ENCODE measurements around the gene ATCAY. TPM values are rescaled to one million over a fixed set of nuclear protein-coding genes. Genes with fewer than 3 reads are reported as not detected.
"Not testable (repeated sequence)": the region's sequence is repeated elsewhere in the genome, so short reads cannot be mapped to it uniquely, and the experiment has no call there.

Gene ATCAY
- total RNA-seq, 1 experiment from 2014 or later: not detected

- in situ Hi-C loops (cut with HindIII; ENCODE audit: low pct_unique_long_range_greater_than_20kb, low sequenced_read_pairs): no loop called here
- DNase-seq (ENCODE audit: low read depth): no peak
Measured at GRCh38 chr19:3932931-3933810, 52.7 kb downstream of the ATCAY start, which contains the start of gene NMRK2. Gene NMRK2 (plus strand): TSS chr19:3933069. CDS start chr19:3933672, 603 bp downstream.

GRCh38 chr19:3936506-3937442 is 56.3 kb downstream of the ATCAY start:
- in situ Hi-C loops (cut with HindIII; ENCODE audit: low pct_unique_long_range_greater_than_20kb, low sequenced_read_pairs): no loop called here
- no peak for DNase-seq (ENCODE audit: low read depth)

GRCh38 chr19:3938300-3938950 is 57.9 kb downstream of the ATCAY start:
- DNase-seq (ENCODE audit: low read depth); in situ Hi-C loops (cut with HindIII; ENCODE audit: low pct_unique_long_range_greater_than_20kb, low sequenced_read_pairs): not testable (repeated sequence)

- no peak for DNase-seq (ENCODE audit: low read depth)
- in situ Hi-C loops (cut with HindIII; ENCODE audit: low pct_unique_long_range_greater_than_20kb, low sequenced_read_pairs): no loop called here
Measured at GRCh38 chr19:3942790-3943409, 62.4 kb downstream of the ATCAY start.

- no peak for DNase-seq (ENCODE audit: low read depth)
- in situ Hi-C loops (cut with HindIII; ENCODE audit: low pct_unique_long_range_greater_than_20kb, low sequenced_read_pairs): no loop called here
Measured at GRCh38 chr19:3944018-3944721, 63.7 kb downstream of the ATCAY start.

GRCh38 chr19:3945838-3946237 is 65.4 kb downstream of the ATCAY start:
- in situ Hi-C loops (cut with HindIII; ENCODE audit: low pct_unique_long_range_greater_than_20kb, low sequenced_read_pairs): no loop called here

GRCh38 chr19:3947316-3947933 is 66.9 kb downstream of the ATCAY start:
- in situ Hi-C loops (cut with HindIII; ENCODE audit: low pct_unique_long_range_greater_than_20kb, low sequenced_read_pairs); DNase-seq (ENCODE audit: low read depth): not testable (repeated sequence)

More at GRCh38 chr19:3945838-3946237, 65.4 kb downstream of the ATCAY start:
- no peak for DNase-seq (ENCODE audit: low read depth)

GRCh38 chr19:3949294-3949693 is 68.8 kb downstream of the ATCAY start:
- no peak for DNase-seq (ENCODE audit: low read depth)
- in situ Hi-C loops (cut with HindIII; ENCODE audit: low pct_unique_long_range_greater_than_20kb, low sequenced_read_pairs): no loop called here

GRCh38 chr19:3949997-3950859 is 69.7 kb downstream of the ATCAY start:
- in situ Hi-C loops (cut with HindIII; ENCODE audit: low pct_unique_long_range_greater_than_20kb, low sequenced_read_pairs): no loop called here
- DNase-seq (ENCODE audit: low read depth): no peak

GRCh38 chr19:3950871-3951861 is 70.7 kb downstream of the ATCAY start:
- no peak for DNase-seq (ENCODE audit: low read depth)
- in situ Hi-C loops (cut with HindIII; ENCODE audit: low pct_unique_long_range_greater_than_20kb, low sequenced_read_pairs): no loop called here

- DNase-seq (ENCODE audit: low read depth); in situ Hi-C loops (cut with HindIII; ENCODE audit: low pct_unique_long_range_greater_than_20kb, low sequenced_read_pairs): not testable (repeated sequence)
Measured at GRCh38 chr19:3952755-3953276, 72.3 kb downstream of the ATCAY start.

GRCh38 chr19:3954107-3954506 is 73.6 kb downstream of the ATCAY start:
- no peak for DNase-seq (ENCODE audit: low read depth)
- in situ Hi-C loops (cut with HindIII; ENCODE audit: low pct_unique_long_range_greater_than_20kb, low sequenced_read_pairs): no loop called here

- DNase-seq (ENCODE audit: low read depth); in situ Hi-C loops (cut with HindIII; ENCODE audit: low pct_unique_long_range_greater_than_20kb, low sequenced_read_pairs): not testable (repeated sequence)
Measured at GRCh38 chr19:3955276-3955675, 74.8 kb downstream of the ATCAY start.

GRCh38 chr19:3955688-3956087 is 75.2 kb downstream of the ATCAY start:
- in situ Hi-C loops (cut with HindIII; ENCODE audit: low pct_unique_long_range_greater_than_20kb, low sequenced_read_pairs): no loop called here
- no peak for DNase-seq (ENCODE audit: low read depth)
